Activated T-helper 1 cell treated with Interleukin-2 at 50 U/mL for 16 hours (primary cell): ENCODE data around the gene MYO1B.

Experiments
- DNase-seq: peaks from one replicate; pipeline ENCODE4 v3.0.0-alpha.2; 2020; ENCODE audit warnings: low read depth

MYO1B gene

DNA sequence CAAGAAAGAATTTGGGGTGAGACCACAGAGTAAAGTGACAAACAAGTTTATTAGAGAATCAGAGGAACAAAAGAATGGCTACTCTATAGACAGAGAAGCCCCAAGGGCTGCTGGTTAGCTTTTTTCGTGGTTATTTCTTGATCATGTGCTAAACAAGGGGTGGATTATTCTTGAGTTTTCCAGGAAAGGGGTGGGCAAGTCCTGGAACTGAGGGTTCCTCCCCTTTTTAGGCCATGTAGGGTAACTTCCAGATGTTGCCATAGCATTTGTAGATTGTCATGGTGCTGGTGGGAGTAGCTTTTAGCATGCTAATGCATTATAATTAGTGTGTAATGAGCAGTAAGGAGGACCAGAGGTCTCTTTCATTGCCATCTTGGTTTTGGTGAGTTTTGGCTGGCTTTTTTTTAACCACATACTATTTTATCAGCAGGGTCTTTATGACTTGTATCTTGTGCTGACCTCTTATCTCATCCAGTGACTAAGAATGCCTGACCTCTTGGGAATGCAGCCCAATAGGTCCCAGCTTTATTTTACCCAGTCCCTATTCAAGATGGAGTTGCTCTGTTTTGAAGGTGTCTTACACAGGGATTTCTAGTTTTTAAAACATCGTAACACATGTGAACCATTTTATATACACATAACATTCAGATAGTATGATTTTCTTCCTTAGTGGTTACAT lies 77.8 kb downstream of the MYO1B start:
- no peak for DNase-seq

DNA sequence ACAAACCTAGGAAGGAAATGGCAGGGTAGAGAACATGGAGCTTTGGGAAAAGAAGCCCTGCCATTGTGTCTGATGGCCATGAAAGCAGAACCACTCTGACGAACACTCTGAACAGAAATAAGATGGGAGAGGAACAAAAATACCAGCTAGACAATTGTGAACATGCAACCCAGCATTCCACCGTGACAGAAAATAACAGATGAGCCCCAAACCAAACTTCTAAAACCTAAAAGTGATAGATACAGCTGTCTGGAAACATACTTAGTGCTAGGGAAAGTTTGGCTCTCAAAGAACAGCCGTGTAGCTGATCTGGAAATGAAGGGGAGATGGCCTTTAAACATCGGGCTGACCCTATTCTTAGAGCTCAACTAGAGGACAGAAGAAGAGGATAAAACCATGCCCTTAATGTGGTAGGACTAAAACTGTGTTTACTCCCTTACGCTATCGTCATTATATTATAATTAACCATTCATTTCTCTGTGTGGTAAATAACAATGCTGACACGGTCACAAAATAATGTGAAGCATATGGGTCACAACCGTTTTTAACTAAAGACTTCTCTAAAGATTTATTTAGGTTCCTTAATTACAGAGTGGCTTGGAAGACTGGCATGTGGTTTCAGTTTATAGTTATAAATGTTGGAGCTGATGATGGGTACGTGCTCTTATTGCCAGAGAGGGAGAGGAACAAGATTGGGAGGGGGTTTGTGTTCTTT lies 80.6 kb downstream of the MYO1B start:
- no peak for DNase-seq

DNA sequence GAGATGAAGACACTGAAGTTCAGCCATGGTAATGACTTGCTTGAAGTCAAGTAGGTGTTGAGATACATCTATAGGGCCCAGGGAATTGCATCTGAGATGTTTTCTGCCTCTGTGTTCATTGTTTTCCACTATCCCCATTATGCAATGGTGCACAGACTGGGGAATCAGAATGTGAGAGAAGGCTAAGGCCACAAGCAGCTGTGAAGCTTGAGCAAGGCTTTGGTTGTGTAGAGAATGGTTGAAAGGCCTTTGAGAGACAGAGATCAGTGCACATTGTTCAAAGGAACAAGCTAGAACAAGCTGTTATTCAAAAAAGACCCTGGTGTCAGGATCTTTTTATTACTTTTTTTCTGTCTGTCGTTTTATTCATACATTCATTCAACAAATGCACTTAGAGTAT lies 82.3 kb downstream of the MYO1B start:
- DNase-seq, result no peak

DNA sequence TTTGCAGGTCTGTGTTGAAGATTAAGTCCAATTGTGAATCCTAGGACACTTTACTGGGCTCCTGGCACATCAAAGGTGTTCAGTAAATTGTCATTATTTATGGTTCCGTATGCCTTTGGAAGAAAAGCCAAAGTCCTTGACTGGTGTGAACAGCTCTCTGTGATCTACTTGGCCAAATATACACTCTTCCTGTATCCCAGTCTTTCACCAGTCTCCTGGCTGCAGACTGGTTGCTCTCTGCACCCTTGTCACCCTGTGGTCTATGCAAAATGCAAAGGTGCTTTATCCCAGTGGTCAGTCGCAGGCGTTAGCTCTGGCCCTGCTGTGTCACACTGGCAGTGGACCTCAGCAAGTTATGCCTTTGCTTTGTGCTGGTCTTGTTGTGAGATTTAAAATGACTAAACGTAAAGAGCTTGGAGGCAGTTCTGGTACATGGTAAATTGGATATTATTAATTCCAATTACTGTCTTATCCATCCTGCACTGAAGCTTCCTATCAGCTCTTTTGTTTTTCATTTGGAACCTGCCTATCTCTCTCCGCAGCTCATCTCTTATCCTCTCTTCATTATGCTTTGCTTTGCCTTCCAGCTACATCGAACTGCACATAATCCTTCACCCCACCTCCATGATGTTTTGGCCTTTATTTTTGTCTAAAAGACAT lies 83.1 kb downstream of the MYO1B start:
- DNase-seq, result no peak

DNA sequence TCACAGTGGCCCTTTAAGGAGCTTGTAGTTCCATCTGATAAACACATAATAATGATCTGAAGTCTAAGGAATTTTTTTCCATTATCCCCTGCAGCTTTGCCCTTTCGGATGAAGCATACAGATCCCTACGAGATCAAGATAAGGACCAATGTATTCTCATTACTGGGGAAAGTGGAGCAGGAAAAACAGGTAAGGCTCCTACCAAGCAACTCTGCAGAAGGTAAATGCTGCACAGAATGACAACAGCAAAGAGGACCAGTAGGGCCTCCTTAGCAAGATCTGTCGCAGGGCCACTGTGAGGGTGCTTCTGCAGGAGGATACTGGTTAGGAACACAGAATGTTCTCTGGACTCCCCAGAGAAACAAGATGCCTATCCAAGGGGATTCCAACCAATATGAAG lies 84.6 kb downstream of the MYO1B start:
- DNase-seq, result no peak

DNA sequence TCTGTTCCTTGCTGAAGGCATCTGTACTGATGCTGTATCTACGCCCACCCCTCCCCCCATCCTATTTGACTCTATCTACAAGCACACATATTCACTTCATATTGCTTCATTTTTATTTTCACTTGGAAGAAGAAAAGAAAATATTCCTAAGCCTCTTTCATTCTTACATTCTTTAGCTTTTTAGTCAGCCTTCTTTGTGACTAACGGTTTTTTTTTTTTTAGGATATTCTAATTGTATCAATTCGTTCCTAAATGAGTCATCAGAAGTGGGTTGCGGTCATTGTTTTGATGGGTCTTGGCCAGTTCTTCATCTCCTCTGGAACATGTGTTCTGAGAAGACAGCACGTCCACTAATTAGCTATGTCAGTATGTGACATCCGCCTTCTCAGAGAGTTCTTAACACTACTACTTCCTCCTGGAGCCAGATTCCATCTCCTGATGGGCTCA lies 88.7 kb downstream of the MYO1B start:
- DNase-seq, result no peak

DNA sequence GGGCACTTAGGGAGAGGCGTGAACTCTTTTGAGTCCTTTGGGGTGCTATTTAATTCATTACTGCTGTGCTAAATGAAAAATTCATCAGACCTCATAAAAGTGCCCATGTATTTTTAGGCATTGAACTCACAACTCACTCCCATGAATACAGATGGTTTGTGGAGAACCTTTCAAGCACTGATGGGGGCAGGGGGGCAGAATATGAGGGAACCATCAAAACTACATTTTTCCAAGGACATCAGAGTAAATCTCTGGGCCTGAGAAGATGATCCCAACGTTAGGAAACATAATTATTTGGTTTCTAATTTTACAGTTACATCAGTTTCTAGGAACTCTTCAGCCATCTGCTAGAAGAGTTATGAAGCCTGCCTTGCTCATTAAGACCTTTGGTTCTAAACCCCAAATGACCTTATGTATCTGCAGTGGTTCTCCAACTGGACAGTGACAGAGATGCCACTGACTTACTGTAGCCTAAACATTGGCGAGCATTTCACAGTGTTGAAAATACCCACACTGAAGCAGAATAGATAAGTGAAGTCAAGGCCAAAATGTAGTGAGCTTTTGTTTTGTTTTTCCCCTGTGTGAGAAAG lies 90.8 kb downstream of the MYO1B start:
- no peak for DNase-seq

DNA sequence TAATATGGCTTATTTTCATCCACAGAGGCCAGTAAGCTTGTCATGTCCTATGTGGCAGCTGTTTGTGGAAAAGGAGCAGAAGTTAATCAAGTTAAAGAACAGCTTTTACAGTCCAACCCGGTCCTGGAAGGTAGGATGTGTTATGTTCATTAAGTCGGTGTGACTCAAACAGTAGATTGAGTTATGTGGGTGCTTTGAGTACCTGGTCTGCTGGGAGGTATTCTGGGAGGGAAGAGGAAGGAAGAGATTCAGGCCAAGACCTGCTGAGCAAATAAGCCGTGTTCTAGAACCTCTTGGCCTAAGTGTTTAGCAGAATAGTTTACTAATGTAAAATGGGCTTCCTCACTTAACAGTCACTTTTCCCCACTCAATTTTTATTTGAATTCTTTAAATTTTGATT lies 96.2 kb downstream of the MYO1B start:
- no peak for DNase-seq

DNA sequence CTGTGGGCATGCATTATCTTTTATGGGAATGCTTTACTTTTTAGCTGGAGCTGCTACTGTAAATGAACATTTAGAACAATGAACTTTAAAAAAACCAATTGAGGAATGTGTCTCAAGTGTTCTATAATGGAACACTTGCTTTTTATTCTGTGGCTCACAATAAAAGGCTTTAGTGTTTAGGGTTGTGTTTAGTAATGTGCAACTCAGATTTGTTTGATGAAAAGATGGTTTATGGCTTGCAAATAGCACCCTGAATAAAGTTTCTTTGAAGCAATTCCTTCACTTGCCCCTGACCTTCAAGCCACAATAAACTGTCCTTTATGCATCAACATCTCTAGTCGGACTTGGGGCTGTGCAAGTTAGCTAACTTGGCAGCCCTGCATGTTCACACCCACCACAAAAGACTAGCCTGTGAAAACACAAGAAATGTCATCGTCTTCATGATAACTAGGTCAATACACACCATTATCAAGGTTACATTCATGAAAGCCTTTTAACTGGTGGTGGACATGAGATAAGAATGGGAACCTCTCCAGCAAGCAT lies 98.7 kb downstream of the MYO1B start:
- no peak for DNase-seq

DNA sequence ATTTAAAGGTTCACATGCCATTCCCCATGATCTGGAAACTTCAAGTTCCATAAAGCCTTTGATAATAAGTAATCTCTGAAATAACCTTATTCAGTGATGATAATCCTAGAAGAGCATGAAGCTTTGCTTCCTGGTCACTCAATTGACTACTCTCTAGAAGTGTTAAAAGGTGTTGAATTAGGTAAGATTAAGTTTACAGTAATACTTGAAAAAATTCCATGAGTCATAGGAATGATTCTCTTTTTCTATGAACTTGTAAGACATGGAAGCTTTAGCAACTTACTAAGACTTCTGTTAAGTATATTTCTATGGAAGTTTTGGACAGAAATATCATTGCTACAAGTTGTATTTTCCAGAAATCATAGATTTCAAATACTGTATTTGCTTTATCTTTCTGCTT lies 100.6 kb downstream of the MYO1B start:
- no peak for DNase-seq

DNA sequence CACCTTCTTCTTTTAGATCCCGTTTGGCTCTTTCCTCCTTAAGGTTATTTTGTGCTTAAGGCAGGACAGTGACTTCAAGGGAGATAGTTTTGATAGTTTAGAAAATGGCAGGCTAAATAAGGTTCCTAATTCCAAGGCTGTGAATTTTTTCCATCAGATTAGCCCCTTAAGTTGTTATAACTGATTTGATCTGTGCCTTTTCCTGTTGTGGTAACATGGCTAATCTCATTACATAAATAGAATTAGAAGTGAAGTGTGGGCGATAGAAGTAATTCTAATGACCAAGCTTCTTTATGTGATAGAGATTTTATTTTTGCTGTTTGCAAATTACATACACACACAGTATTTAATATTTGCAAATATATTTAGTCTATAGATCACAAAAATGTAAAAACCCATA lies 102.0 kb downstream of the MYO1B start:
- DNase-seq, result no peak

DNA sequence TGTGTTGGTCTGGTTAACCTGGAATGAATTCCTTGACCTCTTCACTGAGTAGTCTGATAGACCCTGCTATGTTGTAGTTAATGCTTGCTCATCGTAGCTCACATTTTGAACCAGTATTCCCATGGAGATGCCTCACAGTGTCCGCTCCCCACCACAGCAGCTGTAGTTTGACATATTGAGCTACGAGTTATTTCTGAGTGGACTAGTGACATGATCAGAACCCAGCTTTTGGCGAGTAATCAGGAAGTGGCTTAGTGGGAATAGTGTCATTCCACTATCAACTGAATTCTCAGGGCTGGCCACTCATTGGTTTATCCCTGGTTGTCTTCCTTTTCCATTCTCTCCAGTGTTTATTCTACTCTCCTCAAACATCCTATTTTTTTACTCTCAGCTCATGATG lies 102.7 kb downstream of the MYO1B start:
- no peak for DNase-seq

DNA sequence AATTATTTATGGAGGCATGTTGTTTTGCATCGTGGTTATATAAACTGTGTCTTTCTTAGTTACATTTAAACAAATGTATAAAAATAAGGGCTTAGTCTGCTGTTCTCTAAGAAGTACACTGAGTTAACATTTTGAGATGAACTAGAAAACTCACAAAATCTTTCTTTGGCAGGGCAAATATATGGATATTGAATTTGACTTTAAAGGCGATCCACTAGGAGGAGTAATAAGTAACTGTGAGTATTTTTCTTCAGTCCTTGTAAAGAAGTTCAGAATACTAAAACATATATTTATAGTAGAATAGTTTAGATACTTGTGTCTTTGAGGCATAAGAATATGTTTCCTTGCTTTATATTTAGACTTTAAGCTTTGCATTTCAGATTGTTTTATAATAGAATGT lies 104.8 kb downstream of the MYO1B start:
- DNase-seq, result no peak

DNA sequence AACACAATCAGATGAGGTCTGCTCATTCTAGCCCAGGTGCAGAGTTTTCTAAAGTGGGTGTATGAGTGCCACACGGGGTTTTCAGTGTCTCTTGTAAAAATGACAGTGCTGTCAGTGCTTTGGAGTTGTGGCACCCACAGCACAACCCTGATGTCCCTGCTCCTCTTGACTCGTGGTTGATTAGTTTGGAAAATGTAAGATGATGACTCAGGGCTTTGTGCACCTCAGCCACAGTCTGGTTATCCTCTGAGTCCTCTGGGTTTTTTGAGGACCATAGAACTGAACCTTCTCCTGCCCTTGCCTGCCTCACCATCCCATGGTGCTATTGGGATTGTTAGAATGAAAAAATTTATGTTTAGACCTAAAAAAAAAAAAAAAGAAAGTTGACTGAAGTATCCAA lies 105.6 kb downstream of the MYO1B start:
- no peak for DNase-seq

DNA sequence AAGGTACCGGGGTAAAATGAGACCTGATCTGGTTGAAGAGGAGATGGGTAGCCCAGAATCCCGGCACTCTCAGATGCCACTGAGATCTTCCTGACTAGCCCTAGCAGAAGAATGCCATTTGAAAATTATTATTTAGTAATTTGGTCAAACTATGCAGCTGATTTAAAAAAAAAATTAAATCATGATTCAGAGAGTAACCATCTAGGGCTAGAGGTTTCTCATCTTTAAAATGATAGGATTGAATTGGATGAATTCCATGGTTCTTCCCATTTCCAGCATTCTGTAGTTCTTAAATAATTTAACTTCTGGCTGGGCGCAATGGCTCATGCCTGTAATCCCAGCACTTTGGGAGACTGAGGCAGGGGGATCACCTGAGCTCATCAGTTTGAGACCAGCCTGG lies 106.1 kb downstream of the MYO1B start:
- DNase-seq, result no peak

DNA sequence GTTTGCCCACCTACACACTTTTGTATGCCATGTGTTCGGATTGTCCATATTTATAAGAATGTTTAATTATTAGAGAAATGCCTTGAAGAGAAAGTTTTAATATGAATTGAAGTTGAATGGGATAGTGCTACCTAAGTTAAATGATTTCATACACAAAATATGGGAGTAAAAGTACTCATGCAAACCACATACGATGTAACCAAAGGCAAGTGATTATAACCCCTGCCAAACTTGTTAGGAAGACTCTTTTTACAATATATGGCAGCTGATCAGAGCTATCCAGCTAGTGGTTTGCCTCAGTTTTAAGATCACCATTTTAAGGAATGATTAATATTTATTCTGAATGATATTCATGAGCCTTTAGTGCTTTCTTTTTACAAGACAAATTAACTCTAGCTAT lies 106.7 kb downstream of the MYO1B start:
- DNase-seq, result no peak

DNA sequence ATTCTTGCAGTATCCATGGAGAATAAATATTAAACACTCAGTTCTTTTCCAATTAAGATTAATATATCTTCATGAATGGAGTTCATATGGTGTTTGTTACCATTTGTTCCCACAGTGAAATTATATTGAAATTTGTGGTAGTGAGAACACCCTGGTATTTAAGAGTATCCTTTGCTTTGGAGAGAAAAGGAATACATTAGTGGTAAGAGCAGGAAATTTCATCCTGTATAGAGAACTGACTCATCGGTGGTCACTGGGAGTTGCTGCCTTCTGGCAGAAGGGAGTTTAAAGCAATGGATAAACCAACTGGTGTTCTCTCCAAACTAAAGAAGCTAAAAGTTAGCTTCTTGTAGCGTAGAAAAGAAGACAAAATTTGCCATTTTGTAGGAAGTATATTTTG lies 107.3 kb downstream of the MYO1B start:
- no peak for DNase-seq

DNA sequence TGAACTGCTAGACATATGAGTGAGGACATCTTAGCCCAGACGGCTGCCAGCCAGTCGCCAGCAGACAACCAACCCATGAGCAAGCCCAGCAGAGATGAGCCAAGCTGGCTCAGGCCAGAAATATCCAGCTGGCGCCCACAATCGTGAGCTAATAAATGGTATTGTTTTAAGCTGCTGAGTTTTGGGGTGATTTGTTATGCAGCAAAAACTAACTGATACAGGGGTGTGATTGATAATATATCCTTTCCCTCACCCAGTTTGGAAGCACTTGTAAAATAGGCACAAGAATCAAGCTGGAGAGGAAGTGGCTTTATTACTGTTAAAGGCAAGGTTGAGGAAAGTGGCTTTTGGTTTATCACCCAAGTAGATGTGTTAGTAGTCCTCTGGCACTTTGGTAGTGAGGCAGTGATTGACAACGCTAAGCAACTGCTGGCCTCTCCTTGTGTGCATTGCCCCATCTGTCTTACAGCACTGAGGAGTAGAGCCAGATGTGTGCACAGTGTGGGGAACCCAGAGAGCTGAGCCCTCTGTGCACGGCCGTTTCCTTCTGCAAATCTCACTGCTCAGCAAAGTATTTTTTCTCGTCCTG lies 110.1 kb downstream of the MYO1B start:
- no peak for DNase-seq

DNA sequence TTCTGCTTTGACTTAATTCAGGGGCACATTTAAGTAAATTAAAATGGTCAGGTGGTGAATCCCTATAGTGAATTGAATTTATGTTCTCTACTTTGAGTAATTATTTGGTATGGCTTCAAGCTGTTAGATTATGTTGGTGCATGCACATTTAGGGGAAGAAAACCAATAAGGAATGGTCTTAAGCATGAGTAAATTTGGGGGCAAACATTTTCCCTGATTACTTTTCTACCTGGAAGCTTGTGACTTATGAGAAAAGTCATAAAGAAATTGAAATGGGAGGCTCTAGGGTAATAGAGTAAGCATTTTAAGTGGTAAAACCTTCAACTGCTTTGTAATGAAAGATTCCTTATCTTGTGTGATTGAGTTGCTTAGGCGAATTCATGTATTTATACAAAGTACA lies 112.5 kb downstream of the MYO1B start:
- no peak for DNase-seq

DNA sequence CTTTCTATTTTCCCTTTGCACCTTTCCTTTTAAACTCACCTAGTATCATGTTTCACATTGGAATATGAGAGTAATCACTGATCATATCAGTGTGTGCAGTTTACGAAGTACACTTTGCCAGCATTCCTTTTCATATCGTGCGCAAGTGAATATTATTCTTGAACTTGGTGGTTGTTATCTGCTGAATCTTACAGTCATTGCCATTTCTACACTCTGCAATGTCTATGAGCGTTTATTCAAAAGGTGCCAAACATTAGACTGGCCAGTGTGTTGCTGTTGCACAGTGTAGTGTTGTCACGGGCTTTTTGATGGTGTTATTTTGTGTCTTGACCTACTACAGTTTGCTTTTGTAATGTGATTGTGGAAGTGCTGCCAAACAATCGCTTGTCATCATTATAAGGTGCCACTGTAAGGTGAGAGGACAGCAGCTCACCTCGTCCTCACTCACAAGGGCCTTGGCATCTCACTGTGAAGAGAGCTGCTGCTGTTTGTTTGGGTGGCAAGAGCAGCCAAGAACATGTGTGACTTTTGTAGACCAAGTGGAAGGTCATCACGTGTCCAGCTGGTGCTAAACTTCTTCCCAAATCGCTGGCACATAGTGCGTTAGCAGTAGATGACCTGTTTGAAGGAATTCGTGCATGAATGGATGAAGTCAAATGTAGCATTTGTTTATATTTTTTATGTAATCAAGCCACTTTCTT lies 113.3 kb downstream of the MYO1B start:
- no peak for DNase-seq

DNA sequence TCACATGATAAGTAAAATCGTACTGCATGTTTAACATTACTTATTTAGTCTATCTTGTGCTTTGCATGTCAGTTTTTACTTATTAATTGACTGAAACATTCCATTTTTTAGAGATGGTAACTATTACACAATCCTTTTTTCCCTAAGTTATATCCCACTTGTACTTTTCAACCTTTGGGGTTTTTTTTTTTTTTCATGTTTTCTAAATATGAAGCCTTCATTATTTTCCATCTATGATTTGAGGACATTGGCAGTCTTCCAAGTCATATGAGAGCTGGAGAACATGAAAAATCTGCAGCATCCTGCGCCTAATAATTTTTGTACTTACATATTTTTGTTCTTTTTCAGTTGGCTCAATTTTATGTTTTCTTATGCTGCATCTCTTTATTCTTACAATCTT lies 113.9 kb downstream of the MYO1B start:
- no peak for DNase-seq

DNA sequence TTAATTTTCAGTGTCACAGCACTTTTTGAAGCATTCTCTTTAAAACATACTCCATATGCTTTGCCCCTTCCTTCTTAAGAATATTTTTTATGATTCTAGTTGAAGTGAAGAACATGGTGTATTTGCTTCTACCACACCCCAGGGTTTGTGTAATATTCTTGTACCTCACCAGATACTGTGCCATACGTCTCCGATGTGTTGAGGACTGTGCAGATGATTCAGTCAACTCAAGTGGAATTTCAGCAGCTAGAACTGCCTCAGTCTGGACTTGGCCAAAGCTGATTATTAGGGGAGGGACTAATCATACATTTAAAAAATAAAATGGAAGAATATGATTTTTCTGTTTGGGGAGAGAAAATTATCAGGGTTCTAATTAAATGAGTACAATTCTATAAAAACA lies 115.7 kb downstream of the MYO1B start:
- no peak for DNase-seq
